RPMI8226 (cell line): ENCODE results near the gene GRIP2.

Experiments used
- DNase-seq: peaks from one replicate; pipeline ENCODE4 v3.0.0-alpha.2; 2015

The GRIP2 gene

GRCh38 chr3:14505001-14505802 lies 34.9 kb downstream of the GRIP2 start:
- DNase-seq = no peak

- DNase-seq = no peak
Measured at GRCh38 chr3:14503706-14504065, 36.5 kb downstream of the GRIP2 start.

GRCh38 chr3:14503033-14503705 lies 37.0 kb downstream of the GRIP2 start:
- DNase-seq = no peak

GRCh38 chr3:14502472-14502871 lies 37.7 kb downstream of the GRIP2 start:
- DNase-seq = no peak

- DNase-seq = no peak
Measured at GRCh38 chr3:14497321-14497720, 42.8 kb downstream of the GRIP2 start.

GRCh38 chr3:14496351-14496750 lies 43.8 kb downstream of the GRIP2 start:
- no peak for DNase-seq

- no peak for DNase-seq
Measured at GRCh38 chr3:14494973-14495300, 45.2 kb downstream of the GRIP2 start.

- DNase-seq = no peak
Measured at GRCh38 chr3:14494279-14494972, 45.7 kb downstream of the GRIP2 start.

- DNase-seq = no peak
Measured at GRCh38 chr3:14492948-14493881, 46.9 kb downstream of the GRIP2 start.

GRCh38 chr3:14491396-14492190 lies 48.5 kb downstream of the GRIP2 start:
- DNase-seq = no peak

- DNase-seq = no peak
Measured at GRCh38 chr3:14490831-14491230, 49.3 kb downstream of the GRIP2 start.

- DNase-seq = no peak
Measured at GRCh38 chr3:14490255-14490654, 49.9 kb downstream of the GRIP2 start.

GRCh38 chr3:14489641-14490040 lies 50.5 kb downstream of the GRIP2 start:
- DNase-seq = no peak

GRCh38 chr3:14488286-14489041 lies 51.7 kb downstream of the GRIP2 start:
- DNase-seq = no peak

GRCh38 chr3:14487821-14488220 lies 52.3 kb downstream of the GRIP2 start:
- DNase-seq = no peak

GRCh38 chr3:14487086-14487485 lies 53.1 kb downstream of the GRIP2 start:
- DNase-seq = no peak

- no peak for DNase-seq
Measured at GRCh38 chr3:14486460-14486859, 53.7 kb downstream of the GRIP2 start.

- no peak for DNase-seq
Measured at GRCh38 chr3:14485981-14486380, 54.2 kb downstream of the GRIP2 start.

- DNase-seq = no peak
Measured at GRCh38 chr3:14484741-14485140, 55.4 kb downstream of the GRIP2 start.

GRCh38 chr3:14483286-14483685 lies 56.9 kb downstream of the GRIP2 start:
- DNase-seq = no peak

- DNase-seq = no peak
Measured at GRCh38 chr3:14482271-14482721, 57.8 kb downstream of the GRIP2 start.
